BE2C (cell line): ENCODE data around the gene NDUFS8.

Experiments used
- DNase-seq: peaks from one replicate; pipeline ENCODE4 v3.0.0-alpha.2; 2020
- H3K27me3 ChIP-seq: fragments of 250-450 bp; sonication (Bioruptor Pico); 2 replicates; pipeline ENCODE4 v1.5.1; 2020; ENCODE audit warnings: mild to moderate bottlenecking
- H3K36me3 ChIP-seq: fragments of 250-450 bp; sonication (Bioruptor Pico); 2 replicates; pipeline ENCODE4 v1.5.1; 2020; ENCODE audit warnings: mild to moderate bottlenecking
- H3K4me1 ChIP-seq: fragments of 250-450 bp; sonication (Bioruptor Pico); 2 replicates; pipeline ENCODE4 v1.5.1; 2020
- H3K4me3 ChIP-seq: 2 replicates; pipeline ENCODE4 v1.5.1; 2011; ENCODE audit warnings: low read depth, low read length
- H3K9me3 ChIP-seq: fragments of 250-450 bp; sonication (Bioruptor Pico); 2 replicates; pipeline ENCODE4 v1.5.1; 2020
- CTCF ChIP-seq: IDR thresholded peaks from 2 replicates; pipeline ENCODE4 v1.5.1; 2012; ENCODE audit warnings: mild to moderate bottlenecking, low read depth, low read length

Gene NDUFS8

DNA sequence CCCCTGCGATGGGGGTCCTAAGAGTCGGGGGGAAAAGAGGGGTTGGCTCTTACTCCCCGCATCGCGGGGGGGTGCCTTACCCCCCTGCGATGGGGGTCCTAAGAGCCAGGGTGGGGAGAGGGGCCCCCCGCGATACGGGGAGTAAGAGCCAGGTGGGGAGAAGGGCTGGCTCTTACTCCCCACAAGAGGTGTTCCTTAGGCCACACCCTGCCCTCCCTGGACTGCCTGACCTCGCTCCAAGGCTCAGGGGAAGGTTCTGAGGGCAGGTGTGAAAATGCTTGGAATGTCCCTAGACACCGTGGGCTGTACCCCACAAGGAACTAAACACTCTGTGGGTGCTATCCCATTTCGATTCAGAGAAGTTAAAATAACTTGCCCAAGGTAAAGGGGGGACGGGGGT lies 34.4 kb upstream of the NDUFS8 start:
- TF ChIP-seq CTCF: no peak

GRCh38 chr11:67996622-67997474 lies 33.6 kb upstream of the NDUFS8 start:
- no peak for TF ChIP-seq CTCF
- peak; percentile 98 for DNase-seq
- no peaks in the 10 kb centered on the region for H3K36me3 ChIP-seq
- peak overlapping the region; percentile 62 for H3K4me3 ChIP-seq
- H3K27me3 ChIP-seq: no peaks in the 10 kb centered on the region
- H3K4me1 ChIP-seq: no peaks in the 10 kb centered on the region; the same call in 1 of the 2 replicates
- H3K9me3 ChIP-seq: no peaks in the 10 kb centered on the region

More for the DNA sequence above, 34.4 kb upstream of the NDUFS8 start:
- H3K36me3 ChIP-seq: no peaks in the 10 kb centered on the region
- H3K27me3 ChIP-seq: peaks cover 4% of the 10 kb centered on the region; the same call in 1 of the 2 replicates
- H3K4me3 ChIP-seq: no peak overlapping the region
- no peaks in the 10 kb centered on the region for H3K9me3 ChIP-seq
- DNase-seq: no peak
- H3K4me1 ChIP-seq: no peaks in the 10 kb centered on the region; the same call in 1 of the 2 replicates

DNA sequence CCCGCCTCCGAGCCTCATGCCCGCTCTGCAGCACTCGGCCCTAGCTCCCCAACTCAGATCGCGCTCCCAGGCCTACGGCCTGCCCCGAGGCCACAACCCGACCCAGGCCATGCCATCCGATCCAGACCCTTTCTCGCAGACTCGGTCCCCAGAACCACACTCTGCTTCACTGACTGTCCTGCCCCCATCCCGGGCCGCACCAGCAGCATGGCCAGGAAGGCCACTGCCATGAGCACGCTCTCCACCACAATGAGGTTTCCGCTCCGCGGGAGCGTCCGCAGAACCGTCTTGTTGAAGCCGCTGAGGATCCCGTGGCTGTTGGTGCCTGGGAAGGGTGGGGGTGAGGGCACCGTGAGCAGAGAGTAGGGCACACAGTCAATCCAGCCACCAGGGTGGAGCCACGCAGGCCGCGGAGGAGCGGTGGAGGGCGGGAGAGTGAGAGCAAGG lies 33.0 kb upstream of the NDUFS8 start:
- DNase-seq: no peak
- Histone ChIP-seq H3K4me3 (no peak overlapping the region), H3K27me3 (no peaks in the 10 kb centered on the region), H3K9me3 (no peaks in the 10 kb centered on the region), H3K4me1 (no peaks in the 10 kb centered on the region; the same call in 1 of the 2 replicates), H3K36me3 (no peaks in the 10 kb centered on the region)
- no peak for TF ChIP-seq CTCF

DNA sequence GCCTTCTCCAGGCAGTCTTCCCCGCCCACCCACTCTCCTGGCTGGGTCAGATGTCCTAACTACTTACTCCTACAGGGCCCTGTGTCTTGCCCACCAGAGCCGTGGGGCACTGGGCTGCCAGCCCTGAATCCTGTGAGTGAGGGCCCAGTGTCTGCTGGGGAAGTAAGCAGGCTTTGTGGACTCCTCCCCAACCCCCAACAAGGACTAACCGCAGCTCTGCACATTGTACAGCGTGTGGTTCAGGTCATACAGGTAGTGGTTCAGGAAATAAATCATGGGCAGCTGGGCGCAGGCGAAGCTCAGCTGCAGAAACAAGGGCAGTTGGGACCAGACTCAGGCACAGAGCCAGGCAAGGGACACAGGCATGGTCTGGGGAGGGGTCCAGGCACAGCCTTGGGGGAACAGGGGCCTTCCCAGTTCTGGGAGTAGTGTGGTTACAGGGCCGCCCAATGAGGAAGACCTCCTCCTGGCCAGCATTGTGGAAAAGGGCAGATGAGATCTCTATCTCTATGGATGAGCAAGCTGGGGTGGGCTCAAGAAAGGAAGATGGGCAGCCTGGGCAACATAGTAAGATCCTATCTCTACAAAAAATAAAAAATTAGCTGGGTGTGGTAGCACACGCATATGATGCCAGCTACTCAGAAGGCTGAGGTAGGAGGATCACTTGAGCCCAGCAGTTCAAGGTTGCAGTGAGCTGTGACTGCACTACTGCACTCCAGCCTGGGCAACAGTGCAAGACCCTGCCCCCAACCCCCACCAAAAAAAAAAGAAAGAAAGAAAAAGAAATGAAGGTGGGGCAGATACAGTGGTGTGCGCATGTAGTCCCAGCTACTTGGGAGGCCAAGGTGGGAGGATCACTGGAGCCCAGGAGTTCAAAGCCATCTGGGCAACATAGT lies 32.1 kb upstream of the NDUFS8 start:
- TF ChIP-seq CTCF: no peak
- Histone ChIP-seq H3K27me3 (no peaks in the 10 kb centered on the region), H3K4me1 (no peaks in the 10 kb centered on the region; the same call in none of the 2 replicates), H3K4me3 (no peak overlapping the region), H3K36me3 (no peaks in the 10 kb centered on the region), H3K9me3 (no peaks in the 10 kb centered on the region)
- DNase-seq: no peak

DNA sequence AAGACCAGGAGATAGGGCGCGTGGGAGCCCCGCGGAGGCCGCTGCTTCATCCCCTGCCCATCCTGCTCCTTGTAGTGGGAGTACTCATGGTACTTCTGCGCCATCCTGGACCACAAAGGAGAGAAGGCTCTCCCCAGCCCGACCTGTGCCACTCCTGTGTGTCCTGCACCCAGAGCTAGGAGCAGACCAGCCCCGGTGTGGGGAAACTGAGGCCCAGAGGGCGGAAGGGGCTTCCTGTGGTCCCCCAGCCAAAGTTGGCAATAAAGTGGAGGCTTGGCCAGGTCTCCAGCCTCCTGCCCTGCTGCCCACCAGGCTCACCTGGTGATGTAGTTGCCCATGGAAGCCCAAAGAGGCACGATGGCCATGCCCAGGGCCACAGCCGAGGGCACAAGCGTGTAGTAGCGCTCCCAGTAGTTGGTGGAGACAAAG lies 31.3 kb upstream of the NDUFS8 start:
- Histone ChIP-seq H3K9me3 (no peaks in the 10 kb centered on the region), H3K4me3 (no peak overlapping the region), H3K27me3 (no peaks in the 10 kb centered on the region), H3K4me1 (no peaks in the 10 kb centered on the region; the same call in none of the 2 replicates), H3K36me3 (no peaks in the 10 kb centered on the region)
- no peak for TF ChIP-seq CTCF
- no peak for DNase-seq
